Right ventricle myocardium superior (tissue), 1 donor: ENCODE results near the gene MRPL9. TPM values are rescaled to one million over a fixed set of nuclear protein-coding genes. Genes with fewer than 3 reads are reported as not detected.
"Not testable (repeated sequence)": the region's sequence is repeated elsewhere in the genome, so short reads cannot be mapped to it uniquely, and the experiment has no call there.

Source experiments
- ATAC-seq: fragments of 200-7000 bp; cut with Tn5 transposase; one replicate; pipeline ENCODE4 v1.9.1; 2020; ENCODE audit warnings: mild to moderate bottlenecking; ENCODE audit not compliant: poor library complexity
- DNase-seq: peaks from one replicate; pipeline ENCODE4 v3.0.0-alpha.2; 2020
- intact Hi-C: fragments of 100-400 bp; cut with DNase I; formaldehyde crosslinking; loops from one replicate; pipeline ENCODE4 v1.11.2; 2022
- total RNA-seq: library from RNA; stranded (reverse); fragmentation: NEBNext Ultra II Directional; extraction: Animal tissue kit (Norgen Biotek cat#: 25700); gene quantifications from one replicate; pipeline ENCODE4 v1.2.1, GENCODE V29; 2021
- donor health status: DM: no; HTN: yes; CAD: no; lungs with severe emphysema.

MRPL9 gene
- total RNA-seq, 1 donor from 2014 or later, result 45.0 TPM

DNA sequence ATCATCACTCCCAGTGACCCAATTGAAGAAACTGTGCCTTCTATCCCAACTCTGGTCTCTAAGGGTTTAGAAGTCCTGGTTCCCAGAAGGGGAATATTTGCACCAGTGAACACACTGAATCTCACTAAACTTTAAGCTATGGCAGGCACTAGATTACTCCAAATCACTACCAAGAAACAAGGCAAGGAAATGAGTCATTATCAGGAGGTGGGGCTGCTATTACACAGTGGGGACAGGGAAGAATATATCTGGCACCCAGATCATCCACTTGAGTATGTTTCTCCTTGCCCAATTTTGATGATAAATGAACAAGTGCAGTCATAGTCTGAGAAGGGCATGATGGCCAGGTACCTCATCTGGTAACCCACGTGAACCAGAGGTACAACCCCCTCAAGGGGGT, 7.0 kb downstream of the MRPL9 start:
- DNase-seq (no peak), ATAC-seq (no peak)
- intact Hi-C loops, result no loop called here

DNA sequence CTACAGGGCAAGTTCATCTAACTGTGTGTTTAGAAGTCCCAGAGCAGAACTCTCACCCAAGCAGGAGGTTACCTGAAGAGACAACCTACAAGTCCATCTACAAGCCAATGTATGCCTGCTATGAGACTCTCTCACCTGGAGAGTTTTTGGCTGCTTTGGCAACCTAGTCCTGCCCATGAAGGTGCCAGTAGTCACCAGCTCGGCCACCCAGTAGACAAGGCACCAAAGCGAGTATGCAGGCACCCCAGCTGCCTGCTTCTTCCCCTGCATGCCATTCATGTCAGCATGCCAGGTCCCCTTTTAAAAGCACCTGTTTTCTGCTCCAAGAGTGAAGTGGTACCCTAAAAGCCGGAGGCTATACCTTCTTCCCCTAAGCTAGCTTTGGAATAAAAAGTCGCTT, 21.8 kb downstream of the MRPL9 start:
- intact Hi-C loops, result no loop called here
- ATAC-seq, result no peak
- no peak for DNase-seq

DNA sequence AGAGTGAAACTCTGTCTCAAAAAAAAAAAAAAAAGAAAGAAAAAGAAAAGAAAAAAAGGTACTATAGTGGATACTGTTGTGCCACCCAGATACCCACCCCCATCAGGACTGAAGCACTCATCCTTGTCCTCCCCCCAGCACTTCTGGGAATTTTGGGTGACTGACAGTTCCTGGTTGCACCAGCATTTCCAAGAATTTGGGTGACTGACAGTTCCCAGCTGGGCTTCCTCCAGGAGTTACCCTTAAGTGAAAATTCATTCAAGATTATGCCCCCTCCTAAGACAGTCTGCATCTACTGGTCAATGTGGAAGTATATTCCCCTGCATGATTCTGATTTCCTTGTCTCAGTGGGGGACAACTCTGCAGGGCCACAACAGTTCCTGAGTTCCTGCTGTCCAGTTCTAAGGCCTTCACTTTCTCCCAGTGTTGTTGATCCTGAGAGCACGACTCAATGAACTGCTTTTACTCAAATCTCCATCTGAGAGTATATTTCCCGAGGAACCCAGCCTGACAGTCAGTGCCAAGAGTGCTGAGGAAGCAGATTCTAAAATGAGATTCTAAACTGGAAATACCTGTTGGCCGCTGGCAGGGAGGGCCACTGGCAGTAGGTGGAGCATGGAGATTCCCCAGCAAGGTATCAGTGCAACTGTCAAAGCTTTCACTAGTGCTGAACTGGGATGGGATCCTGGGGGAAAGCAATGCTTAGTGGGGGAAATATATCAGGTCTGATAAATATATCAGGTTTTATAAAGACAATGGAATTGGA, 23.5 kb downstream of the MRPL9 start:
- DNase-seq (no peak), ATAC-seq (no peak)
- intact Hi-C loops, result loop anchor here (5.0 to 10.0 kb wide), 2 partner anchors 47 to 65 kb away; no protein-coding TSS in a partner anchor

DNA sequence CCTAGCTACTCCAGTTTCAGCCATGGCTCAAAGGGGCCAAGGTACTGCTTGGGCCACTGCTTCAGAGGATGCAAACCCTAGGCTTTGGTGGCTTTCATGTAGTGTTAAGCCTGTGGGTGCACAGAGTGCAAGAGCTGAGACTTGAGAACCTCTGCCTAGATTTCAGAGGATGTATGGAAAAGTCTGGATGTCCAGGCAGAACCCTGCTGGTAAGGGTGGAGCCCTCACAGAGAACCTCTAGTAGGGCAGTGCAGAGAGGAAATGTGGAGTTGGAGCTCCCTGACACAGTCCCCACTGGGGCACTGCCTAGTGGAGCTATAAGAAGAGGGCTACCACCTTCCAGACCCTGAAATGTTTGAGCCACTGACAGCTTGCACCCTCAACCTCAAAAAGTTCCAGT, 25.8 kb downstream of the MRPL9 start:
- DNase-seq (no peak), ATAC-seq (no peak)
- intact Hi-C loops, result loop anchor here (5.0 to 10.0 kb wide), 2 partner anchors 45 to 63 kb away; no protein-coding TSS in a partner anchor

DNA sequence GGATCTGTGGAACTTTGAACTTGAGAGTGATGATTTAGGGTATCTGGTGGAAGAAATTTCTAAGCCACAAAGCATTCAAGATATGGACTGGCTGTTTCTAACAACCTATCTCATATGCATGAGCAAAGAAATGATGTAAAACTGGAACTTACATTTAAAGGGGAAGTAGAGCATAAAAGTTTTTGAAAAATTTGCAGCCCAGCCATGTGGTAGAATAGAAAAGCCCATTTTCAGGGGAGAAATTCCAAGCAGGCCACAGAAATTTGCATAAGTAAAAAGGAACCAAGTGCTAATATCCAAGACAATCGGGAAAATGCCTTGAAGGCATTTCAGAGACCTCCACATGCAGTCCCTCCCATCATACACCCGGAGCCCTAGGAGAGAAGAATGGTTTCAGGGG, 26.3 kb downstream of the MRPL9 start:
- DNase-seq (no peak), ATAC-seq (no peak)
- intact Hi-C loops, result loop anchor here (5.0 to 10.0 kb wide), 2 partner anchors 45 to 62 kb away; no protein-coding TSS in a partner anchor

DNA sequence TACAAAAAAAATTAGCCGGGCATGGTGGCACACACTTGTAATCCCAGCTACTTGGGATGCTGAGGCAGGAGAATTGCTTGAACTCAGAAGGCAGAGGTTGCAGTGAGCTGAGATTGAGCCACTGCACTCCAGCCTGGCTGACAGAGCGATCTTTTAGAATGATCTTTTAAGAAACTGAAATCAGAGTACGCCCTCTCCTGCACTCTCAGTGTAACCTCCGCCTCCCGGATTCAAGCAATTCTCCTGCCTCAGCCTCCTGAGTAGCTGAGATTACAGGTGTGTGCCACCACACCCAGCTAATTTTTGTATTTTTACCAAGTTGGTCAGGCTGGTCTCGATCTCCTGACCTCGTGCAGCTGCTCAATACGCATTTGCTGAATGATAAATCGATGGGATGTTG, 29.3 kb downstream of the MRPL9 start:
- not testable (repeated sequence) for DNase-seq, ATAC-seq
- intact Hi-C loops, result loop anchor here (2.0 to 10.0 kb wide), 2 partner anchors 59 to 139 kb away; no protein-coding TSS in a partner anchor

DNA sequence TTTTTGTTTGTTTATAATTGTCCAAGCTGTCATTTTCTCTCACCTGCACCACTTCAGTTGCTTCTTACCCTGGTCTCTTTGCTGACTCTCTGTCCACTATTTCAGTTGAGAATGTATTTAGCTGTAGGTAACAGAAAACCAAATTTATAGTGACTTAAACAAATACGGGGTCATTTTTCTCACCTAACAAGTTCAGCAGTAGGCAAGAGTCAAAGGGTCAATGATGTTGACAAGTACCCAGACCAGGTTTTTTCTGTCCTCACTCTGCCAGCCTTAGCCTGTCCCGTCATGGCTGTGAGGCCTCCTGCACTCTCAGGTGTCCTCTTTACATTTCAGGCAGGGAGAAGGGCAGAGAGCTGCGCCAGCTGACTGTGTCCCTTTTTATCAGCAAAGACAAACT, 30.2 kb downstream of the MRPL9 start:
- ATAC-seq, result no peak
- DNase-seq, result no peak
- intact Hi-C loops, result loop anchor here (10.0 kb wide), 1 partner anchor 58 kb away; no protein-coding TSS in a partner anchor

DNA sequence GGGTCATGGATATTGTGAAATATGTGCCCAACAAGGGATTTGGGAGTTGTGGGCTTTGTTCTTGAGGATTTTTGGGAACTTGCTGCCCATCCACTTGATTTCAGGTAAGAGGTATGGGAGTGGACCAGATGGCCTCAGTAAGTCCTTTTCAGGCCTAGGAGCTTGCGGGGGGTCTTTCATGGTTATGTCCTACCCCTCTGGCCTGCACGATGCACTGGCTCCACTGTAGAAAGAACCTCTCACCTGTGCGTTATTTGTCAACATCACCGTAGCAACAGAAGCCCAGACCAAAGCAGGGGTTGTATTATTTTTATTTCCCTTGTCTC, 33.4 kb downstream of the MRPL9 start:
- no peak for ATAC-seq
- DNase-seq, result no peak
- intact Hi-C loops, result loop anchor here (10.0 kb wide), 1 partner anchor 55 kb away; no protein-coding TSS in a partner anchor

DNA sequence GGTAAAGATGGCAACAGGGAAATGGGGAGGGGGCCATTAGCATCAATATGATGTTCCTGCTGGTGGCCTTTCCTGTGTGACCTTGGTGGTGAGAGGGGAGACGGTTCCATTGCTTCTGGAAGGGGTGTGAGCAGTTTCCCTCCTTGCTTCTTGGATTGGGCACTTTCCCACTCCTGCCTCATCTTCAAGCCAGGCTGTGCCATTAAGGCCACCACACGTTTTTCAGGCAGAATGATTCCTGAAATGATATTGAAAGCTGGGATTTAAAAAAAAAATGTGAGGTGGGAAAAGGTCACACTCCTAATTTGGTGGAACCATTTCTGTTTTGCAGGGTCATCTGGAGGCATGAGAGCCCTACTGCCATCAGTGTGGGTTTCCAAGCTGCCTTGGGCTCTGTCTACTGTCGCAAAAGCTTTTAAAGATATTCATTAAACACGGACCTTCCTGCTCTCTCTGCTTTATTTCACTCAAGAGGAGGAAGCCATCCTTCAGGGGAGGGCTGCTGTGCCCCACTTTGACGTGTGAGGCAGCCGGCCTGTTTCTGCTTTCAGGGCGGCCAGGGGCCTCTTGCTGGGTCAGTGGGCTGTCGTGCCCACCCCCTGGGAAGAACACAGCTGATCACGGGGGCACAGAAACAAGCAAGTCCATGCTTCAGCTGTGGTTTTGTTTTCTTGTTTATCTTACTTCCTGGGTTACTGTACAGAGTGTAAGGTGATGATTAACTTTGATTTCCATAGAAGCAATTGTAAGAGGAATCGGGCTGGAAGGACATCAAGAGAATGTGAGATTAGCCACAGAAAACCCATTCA, 33.9 kb downstream of the MRPL9 start:
- no peak for ATAC-seq
- no peak for DNase-seq
- intact Hi-C loops, result no loop called here

DNA sequence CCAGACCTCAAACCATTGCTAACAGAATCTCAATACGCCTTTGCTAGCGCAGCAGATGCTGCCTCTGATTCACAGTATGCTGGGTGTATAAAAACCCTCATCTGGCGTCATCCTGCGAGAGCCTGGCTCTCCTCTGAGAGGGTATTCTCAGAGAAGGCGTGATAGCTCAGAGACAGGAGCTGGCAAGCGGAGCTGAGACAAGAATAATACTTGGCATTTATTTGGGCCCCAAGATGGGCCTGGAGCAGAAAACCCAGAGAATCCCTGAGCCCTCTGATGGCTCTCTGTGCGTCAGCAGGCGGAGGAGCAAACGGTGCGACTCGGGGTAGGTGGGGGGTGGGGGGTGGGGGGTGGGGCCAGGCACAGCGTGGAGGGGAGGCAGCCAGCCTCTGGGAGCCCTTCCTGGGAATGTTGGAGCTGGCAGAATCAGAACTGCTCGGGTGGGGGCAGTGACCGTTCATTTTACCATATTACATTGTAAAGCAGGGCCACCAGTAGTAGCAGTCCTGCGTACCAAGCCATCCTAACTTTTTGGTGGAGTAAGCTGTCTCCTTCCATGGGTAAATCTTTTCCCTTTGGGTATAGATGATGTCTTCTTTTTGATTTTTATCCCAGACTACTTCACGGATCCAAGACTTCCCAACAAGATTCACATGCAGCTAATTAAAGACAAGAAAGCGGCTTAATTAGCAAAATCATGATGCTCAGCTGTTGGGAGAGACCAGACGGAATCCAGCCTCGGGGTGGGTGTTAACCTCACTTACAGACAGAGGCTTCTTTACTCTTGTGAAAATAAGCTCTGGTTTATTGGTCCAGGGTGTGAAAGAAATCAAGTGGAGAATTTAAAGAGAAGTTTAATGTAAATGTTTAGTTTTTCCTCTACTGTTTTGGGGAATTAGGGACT, 34.9 kb downstream of the MRPL9 start:
- ATAC-seq (peak; percentile 90), DNase-seq (no peak)
- intact Hi-C loops, result no loop called here

DNA sequence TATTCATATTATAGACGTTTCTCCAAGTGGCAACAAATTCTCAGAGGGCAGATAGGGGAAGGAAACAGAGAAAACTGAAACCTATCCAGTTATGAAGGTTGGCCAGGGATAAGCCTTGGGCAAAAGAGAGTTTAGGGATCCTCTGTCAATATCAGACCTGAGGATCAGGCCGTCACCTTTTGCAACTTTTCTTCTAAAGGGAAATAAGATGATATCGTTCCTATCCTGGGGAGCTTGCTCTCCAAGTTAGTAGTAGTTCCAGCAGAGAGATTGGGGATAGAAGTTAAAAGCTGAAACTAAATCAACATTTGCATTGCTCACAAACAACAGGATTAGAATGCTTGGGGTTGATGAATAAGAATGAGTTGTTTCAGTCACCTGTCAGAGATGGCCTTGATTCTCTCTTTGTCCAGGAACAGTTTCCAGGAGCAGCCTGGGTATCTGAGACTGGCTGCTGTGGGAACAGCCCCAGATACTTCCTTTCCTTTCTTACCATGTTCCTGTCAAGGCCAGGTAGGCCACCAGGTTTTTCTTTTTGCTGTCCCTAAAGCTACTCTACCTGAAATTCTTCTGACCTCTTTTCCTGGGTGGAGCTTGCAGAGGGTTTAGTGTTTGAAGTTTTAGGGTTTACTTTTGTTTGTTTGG, 39.4 kb downstream of the MRPL9 start:
- intact Hi-C loops, result no loop called here
- DNase-seq (no peak), ATAC-seq (no peak)

DNA sequence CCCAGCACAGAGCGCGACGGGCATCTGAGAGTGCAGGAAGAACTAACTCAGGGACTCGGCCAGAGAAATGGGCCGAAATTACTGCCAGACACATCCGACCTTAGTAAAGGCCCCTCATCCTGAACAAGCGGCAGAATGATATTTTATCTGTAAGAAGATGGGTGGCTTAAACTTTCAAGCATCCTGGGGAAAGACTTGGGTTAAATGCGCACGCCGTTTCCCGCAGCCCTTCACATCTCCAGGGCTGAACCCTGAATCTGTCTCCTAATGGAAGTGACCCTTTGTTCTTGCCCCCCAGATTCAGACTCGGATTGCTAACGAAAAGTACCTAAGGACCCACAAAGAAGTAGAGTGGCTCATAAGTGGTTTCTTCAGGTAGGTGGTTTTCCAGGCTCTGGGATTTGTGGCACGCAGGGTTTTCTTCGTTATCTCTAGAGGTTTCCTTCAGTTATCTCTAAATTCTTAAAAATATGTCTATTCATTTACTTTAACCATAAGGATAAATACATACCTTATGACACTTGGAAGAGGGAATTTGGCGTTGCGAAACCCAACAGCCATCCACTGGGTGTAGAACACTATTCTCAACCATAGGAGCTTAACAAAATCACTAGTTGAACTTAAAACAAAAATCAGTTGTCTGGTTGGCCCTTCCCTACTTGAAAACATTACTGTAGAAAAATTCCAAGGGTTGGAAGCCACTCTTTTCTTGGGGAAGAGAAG, 41.3 kb downstream of the MRPL9 start:
- intact Hi-C loops, result no loop called here
- no peak for DNase-seq
- ATAC-seq, result no peak

DNA sequence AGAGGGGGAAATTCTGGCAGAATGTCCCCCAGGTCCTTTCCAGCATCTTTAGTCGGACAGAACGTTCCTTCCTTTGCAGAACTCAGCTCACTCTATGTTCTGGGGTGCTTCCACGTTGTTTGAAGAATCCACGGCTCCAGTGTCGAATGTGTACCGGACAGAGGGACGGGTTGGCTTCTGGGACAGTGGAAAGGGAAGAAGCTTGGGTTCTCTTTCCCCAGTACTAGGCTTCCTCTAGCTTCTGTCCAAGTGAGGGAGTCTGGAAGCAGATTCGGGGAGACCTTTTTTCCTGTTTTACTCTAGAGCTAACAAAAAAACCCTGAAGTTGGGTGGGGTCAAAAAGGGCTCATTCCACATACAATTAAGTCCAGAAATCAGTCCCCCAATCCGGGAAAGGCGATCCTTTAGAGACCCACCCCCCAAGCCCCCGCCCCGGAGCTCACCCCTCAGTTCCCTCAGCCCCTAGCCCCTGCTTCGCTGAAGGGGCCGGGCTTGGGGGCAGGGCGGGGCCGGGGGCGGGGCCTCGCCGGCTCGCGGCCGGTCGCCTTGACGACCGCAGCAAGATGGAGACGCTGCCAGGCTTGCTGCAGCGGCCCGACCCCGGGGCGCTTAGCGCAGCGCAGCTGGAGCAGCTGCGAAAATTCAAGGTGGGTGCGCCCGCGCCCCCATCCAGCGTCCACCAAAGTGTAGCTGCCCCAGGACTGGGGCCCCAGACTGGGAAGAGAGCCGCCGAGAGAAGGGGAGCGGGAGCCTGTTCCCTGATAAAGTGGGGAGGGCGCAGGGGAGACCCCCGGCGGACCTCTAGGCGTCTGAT, 42.1 kb downstream of the MRPL9 start, which contains the start of gene RIIAD1:
Gene RIIAD1 (plus strand): TSS at position 549 of the 814 bp plus-strand sequence. CDS start 15 bp downstream, at position 564.
- DNase-seq (peak; percentile 56), ATAC-seq (peak; percentile 86)
- intact Hi-C loops, result no loop called here

DNA sequence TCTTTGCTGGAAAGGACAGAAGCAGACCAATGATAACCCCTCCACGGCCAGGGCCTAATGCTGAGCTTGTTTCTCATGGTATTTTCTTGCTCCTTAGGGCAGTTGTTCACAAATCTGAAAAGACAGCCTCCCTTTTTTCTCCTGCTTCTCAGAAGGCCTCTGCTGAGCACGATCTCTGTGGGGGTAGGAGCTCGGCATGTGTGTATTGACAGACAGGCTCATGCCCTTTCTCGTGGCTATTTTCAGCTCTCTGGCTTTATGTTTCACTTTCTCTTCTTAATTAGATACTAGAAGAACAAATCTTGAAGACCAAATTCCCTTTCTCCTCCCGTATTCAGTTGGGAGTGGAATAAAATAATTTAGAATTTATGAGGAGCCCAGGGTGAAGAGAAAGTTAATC, 42.7 kb downstream of the MRPL9 start:
- DNase-seq, result no peak
- peak; percentile 83 for ATAC-seq
- intact Hi-C loops, result no loop called here

DNA sequence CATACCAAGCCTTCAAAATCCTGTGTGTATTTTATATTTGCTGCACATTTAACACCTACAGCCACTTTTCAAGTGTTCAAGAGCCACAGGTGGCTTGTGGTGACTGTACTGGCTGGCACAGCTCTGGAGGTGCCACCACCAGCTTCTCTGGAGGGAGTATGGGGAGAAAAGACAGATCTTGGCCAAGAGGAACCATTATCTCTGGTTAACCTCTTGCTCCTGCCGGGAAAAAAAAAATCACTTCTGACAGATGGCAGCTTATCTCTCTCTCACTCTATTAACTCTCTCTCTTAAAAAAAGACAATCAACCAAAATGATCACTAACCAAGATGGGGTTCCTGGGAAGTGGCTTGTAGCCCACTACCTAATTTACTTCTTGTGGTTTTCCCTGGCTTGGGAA, 43.2 kb downstream of the MRPL9 start:
- DNase-seq (no peak), ATAC-seq (no peak)
- intact Hi-C loops, result no loop called here

DNA sequence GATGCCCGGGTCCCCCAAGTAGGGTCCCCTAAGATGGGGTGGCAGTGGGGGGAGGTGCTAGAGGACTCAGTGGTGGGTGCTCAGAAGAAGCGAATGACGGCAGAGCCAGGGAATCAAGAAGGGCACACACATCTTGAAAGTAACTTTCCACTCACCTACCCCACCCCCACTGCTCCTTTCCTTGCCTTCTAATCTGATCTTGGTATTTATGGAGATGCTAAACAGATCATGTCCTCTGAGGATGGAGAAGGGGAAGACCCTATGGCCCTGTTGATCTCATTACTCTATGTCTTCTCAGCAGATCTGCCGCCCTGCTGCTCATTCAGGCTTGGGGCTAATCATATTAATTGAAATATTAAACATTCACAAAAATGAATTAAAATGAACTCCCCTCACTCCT, 44.6 kb downstream of the MRPL9 start:
- no peak for DNase-seq
- intact Hi-C loops, result no loop called here
- ATAC-seq, result no peak

DNA sequence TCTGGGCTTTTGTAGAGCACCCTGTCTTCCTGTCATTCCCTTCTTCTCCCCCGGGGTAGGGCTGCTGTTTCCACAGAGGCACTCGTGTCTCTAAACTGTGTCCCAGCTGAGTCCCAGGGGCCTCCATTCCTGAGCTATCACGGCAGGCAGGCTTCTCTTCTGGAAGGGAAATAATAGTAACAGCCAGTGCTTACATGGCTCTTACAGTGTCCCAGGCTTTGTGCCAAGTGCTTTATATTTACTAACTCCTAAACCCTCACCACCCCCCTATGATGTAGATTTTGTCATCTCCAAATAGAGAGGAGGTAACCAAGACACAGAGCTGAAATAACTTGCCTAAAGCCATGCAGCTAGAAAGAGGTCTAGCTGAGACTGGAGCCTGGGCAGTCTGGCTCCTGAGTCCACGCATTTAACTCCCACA, 45.3 kb downstream of the MRPL9 start:
- peak; percentile 65 for ATAC-seq
- intact Hi-C loops, result no loop called here
- DNase-seq, result no peak
